ENCODE data around the gene CEBPA.

Gene CEBPA

DNA sequence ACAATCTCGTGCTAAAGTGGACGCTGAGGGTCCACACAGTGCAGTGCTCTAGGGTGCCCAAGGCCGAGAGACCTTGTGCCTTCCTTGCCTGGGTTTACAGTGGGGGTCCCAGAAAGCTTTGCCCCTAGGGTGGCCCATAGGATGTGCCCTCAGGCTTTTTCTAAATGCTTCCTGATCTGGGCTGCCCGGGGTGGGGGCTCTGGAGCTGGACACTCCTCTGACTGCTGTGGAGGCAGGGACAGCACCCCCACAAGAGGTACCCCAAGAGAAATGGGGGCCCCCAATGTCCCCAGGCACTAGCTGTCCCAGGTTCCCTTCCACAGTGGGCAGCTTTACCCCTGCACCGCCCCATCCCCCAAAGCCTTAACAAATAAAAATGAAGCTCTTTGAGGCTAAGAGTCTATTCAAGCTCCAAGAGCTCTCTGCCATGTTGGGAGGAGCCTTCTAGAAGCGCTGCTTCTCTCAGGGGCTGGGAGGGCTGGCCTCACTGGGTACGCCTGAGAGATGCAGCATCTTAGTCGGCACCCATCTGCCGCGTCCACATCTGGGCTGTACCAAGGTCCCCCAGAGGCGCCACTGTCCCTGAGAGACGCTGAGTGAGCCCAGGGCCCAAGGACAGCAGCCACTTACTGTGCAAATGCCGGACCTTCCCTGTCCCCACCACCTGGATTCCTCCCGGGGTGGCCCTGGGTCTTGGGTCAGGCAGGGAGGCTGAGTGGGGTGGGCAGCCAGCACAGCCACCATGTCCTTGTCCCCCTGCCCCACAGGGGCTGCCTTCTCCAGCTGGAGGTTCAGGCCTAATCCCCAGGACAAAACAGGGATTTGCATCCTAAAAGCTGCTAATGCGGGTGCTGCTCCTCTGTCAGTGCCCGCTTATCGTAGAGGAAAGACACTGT, 27.4 kb downstream of the CEBPA start:
- no peaks in the 10 kb centered on the region for H3K36me3 ChIP-seq (ENCODE audit: insufficient read depth, low read length)
- H3K9me3 ChIP-seq (ENCODE audit: low read length), result no peaks in the 10 kb centered on the region
- no peaks in the 10 kb centered on the region for H3K27me3 ChIP-seq (ENCODE audit: insufficient read depth, low read length)
- no peak overlapping the region for H2AFZ ChIP-seq (ENCODE audit: low read length)
- no peak overlapping the region for H3K27ac ChIP-seq (ENCODE audit: low read depth, low read length, poor library complexity, severe bottlenecking)
- no peak overlapping the region for H3K9ac ChIP-seq (ENCODE audit: low read length)
- no peak overlapping the region for H3K4me2 ChIP-seq (ENCODE audit: low read length)
- no peaks in the 10 kb centered on the region for H3F3A ChIP-seq (ENCODE audit: insufficient read depth, low read length)
- H3K4me3 ChIP-seq (ENCODE audit: low read depth, low read length, poor library complexity, severe bottlenecking), result no peak overlapping the region
- no peak for TF ChIP-seq EZH2 (IDR thresholded peaks at IDR 0.05; ENCODE audit: borderline replicate concordance, low read length)
- TF ChIP-seq, protein P1, sequence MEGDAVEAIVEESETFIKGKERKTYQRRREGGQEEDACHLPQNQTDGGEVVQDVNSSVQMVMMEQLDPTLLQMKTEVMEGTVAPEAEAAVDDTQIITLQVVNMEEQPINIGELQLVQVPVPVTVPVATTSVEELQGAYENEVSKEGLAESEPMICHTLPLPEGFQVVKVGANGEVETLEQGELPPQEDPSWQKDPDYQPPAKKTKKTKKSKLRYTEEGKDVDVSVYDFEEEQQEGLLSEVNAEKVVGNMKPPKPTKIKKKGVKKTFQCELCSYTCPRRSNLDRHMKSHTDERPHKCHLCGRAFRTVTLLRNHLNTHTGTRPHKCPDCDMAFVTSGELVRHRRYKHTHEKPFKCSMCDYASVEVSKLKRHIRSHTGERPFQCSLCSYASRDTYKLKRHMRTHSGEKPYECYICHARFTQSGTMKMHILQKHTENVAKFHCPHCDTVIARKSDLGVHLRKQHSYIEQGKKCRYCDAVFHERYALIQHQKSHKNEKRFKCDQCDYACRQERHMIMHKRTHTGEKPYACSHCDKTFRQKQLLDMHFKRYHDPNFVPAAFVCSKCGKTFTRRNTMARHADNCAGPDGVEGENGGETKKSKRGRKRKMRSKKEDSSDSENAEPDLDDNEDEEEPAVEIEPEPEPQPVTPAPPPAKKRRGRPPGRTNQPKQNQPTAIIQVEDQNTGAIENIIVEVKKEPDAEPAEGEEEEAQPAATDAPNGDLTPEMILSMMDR (IDR thresholded peaks at IDR 0.05; ENCODE audit: low read length), result no peak
- no peaks in the 10 kb centered on the region for H4K20me1 ChIP-seq (ENCODE audit: insufficient read depth, low read length)
- H3K79me2 ChIP-seq (ENCODE audit: insufficient read depth, low read length), result no peaks in the 10 kb centered on the region
- no peaks in the 10 kb centered on the region for H3K4me1 ChIP-seq (ENCODE audit: insufficient read depth, low read length, severe bottlenecking)
- H3K9me2 ChIP-seq (ENCODE audit: low read depth, low read length), result no peaks in the 10 kb centered on the region

DNA sequence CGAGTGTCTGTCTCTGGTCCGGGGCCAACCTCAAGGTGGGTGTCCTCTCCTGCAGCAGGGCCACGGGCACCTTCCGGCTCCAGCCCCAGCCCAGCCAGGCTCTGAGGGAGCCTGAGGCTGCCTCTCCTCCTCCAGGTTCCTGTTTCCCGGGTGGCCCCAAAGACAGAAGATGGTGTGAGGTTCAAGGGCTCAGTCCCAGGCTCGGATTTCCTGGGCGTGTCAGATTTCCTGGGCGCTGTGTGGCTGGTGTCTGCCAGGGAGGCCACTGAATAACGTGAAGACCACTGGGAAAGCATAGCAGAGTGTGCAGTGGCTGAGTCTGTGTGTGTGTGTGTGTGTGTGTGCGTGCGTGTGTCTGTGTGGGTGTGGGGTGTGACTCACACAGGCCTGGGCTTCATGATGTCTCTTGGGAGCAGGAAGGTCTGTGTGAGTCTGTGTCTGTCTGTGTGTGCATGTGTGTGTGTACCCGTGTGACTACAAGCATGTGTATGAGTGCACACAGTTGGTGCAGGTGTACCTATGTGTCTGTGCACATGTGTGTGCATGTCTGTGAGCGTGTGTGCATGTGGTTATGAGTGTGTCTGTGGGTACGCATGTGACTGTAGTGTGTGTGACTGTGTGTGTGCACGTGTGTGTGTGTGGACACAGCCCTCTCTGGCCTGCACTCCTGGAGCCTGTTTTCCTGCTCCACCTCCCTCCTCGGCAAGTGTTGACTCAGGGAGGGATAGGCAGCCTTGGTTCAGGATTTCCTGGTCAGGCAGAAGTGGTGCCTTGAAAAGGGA, 28.3 kb downstream of the CEBPA start:
- no peaks in the 10 kb centered on the region for H3K9me3 ChIP-seq (ENCODE audit: low read length)
- H4K20me1 ChIP-seq (ENCODE audit: insufficient read depth, low read length), result no peaks in the 10 kb centered on the region
- H3K27ac ChIP-seq (ENCODE audit: low read depth, low read length, poor library complexity, severe bottlenecking), result no peak overlapping the region
- no peaks in the 10 kb centered on the region for H3K27me3 ChIP-seq (ENCODE audit: insufficient read depth, low read length)
- no peak overlapping the region for H3K9ac ChIP-seq (ENCODE audit: low read length)
- no peak overlapping the region for H3K4me3 ChIP-seq (ENCODE audit: low read depth, low read length, poor library complexity, severe bottlenecking)
- no peak overlapping the region for H2AFZ ChIP-seq (ENCODE audit: low read length)
- no peaks in the 10 kb centered on the region for H3K79me2 ChIP-seq (ENCODE audit: insufficient read depth, low read length)
- H3K4me2 ChIP-seq (ENCODE audit: low read length), result no peak overlapping the region
- no peaks in the 10 kb centered on the region for H3K4me1 ChIP-seq (ENCODE audit: insufficient read depth, low read length, severe bottlenecking)
- TF ChIP-seq EZH2 (IDR thresholded peaks at IDR 0.05; ENCODE audit: borderline replicate concordance, low read length), result no peak
- TF ChIP-seq, protein P1 (IDR thresholded peaks at IDR 0.05; ENCODE audit: low read length), result no peak
- no peaks in the 10 kb centered on the region for H3F3A ChIP-seq (ENCODE audit: insufficient read depth, low read length)
- no peaks in the 10 kb centered on the region for H3K9me2 ChIP-seq (ENCODE audit: low read depth, low read length)
- H3K36me3 ChIP-seq (ENCODE audit: insufficient read depth, low read length), result no peaks in the 10 kb centered on the region

DNA sequence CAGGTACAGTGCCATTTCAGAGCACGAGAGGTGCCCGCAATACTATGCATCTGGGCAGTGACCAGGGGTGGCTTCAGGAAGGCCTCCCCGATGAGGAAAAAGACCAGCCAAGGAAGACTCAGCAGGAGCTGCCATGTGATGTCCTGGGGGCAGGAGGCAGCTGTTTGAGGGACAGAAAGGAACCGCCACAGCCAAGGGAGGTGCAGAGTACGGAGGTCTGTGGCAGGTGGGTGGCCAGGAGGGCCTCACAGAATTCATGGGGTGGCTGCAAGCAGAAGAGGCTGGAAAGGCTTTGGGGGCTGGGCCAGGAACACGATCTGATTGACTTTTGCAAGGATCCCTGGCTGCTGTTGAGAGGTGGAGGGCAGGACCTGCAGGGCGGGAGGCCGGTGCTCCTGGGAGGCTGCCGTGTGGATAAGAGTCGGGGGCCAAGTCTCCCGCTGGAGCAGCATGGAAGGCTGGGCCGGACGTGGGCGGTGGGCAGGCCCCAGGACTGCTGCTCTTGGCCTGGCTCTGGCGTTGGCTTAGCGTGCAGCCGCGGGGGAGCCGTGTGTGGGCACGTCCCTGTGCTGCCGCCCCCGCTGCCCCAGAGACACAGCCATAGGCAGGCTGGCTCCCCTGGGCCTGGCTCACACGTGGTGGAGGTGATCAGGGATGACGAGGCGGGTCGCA, 29.1 kb downstream of the CEBPA start:
- H2AFZ ChIP-seq (ENCODE audit: low read length), result no peak overlapping the region
- TF ChIP-seq EZH2 (IDR thresholded peaks at IDR 0.05; ENCODE audit: borderline replicate concordance, low read length), result no peak
- TF ChIP-seq, protein P1 (IDR thresholded peaks at IDR 0.05; ENCODE audit: low read length), result no peak
- H3K79me2 ChIP-seq (ENCODE audit: insufficient read depth, low read length), result no peaks in the 10 kb centered on the region
- H3K9me3 ChIP-seq (ENCODE audit: low read length), result no peaks in the 10 kb centered on the region
- no peak overlapping the region for H3K4me3 ChIP-seq (ENCODE audit: low read depth, low read length, poor library complexity, severe bottlenecking)
- H3K9me2 ChIP-seq (ENCODE audit: low read depth, low read length), result no peaks in the 10 kb centered on the region
- H4K20me1 ChIP-seq (ENCODE audit: insufficient read depth, low read length), result no peaks in the 10 kb centered on the region
- no peaks in the 10 kb centered on the region for H3K36me3 ChIP-seq (ENCODE audit: insufficient read depth, low read length)
- H3F3A ChIP-seq (ENCODE audit: insufficient read depth, low read length), result no peaks in the 10 kb centered on the region
- H3K27ac ChIP-seq (ENCODE audit: low read depth, low read length, poor library complexity, severe bottlenecking), result no peak overlapping the region
- no peak overlapping the region for H3K9ac ChIP-seq (ENCODE audit: low read length)
- no peak overlapping the region for H3K4me2 ChIP-seq (ENCODE audit: low read length)
- H3K27me3 ChIP-seq (ENCODE audit: insufficient read depth, low read length), result no peaks in the 10 kb centered on the region
- H3K4me1 ChIP-seq (ENCODE audit: insufficient read depth, low read length, severe bottlenecking), result no peaks in the 10 kb centered on the region

Measured in OCI-LY1 (cell line).